Stimulated activated CD4-positive, alpha-beta T cell treated with anti-CD3 and anti-CD28 coated beads, Interleukin-12 subunit alpha, Interleukin-12 subunit beta, amount 100 ng/mL, for 4 hours (primary cell): ENCODE data around the gene SLC4A2.

Experiments
- DNase-seq: peaks from one replicate; pipeline ENCODE4 v3.0.0-alpha.2; 2020

The SLC4A2 gene

DNA sequence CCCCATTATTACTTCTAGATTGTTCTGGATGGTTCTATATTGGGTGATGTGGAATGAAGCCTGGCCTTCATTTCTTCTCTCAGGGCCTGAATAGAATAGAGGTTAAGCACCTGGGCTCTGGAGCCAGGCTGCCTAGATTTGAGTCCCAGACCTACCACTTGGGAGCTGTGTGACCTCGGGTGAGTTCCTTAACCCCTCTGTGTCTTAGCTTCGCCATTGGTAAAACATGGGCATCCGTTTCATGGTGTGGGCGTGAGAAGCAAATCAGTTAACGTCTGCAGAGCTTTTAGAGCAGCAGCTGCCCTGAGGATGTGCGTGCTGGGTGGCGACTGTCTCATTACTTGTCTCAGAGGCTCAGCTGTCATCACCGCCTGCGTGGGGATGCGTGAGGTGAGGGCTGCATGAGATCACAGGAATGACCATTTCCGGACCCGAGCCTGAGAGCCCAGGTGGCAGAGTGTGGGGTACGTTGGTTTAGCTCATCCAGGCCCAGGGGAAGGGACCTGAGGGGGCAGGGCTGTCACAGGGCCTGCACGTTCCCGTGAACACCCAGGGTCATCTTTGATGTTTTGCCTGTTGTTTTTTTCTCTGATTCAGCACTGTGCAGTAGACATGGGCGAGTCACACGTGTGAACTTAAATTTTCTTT is 36.6 kb downstream of the SLC4A2 start:
- DNase-seq = no peak

DNA sequence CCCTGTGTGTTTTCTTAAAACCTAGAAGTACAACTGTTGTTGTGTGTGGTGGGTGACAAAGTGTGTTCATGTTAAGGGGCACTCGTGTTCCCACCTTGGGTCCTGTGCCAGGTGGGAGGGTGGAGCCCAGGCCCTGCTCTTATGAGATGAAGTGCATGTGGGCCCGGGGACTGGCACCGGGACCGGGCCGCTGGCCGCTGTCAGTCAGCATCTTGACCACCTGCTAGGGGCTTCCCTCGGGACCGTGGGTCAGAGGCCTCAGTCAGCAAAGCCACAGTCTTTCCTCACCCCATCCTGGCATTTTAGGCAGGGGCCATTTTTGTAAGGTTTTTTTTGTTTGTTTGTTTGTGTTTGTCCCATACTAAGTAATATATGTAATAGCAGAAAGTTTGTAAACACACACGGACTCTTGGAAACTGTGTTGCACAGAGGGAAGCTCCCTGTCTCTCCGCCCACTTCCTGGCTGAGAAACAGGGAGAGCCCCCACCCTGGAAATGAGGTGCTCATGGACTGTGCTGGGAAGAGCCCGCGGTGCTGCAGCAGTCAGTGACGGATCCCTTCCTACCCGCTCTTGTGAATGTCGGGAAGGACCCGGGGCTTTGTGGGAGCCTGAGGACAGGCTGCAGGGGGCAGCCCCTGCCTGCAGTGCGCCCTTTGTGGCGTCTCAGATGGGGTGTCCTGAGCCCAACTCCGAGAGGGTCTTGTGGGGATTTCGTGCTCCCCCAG is 40.3 kb downstream of the SLC4A2 start:
- DNase-seq = no peak

DNA sequence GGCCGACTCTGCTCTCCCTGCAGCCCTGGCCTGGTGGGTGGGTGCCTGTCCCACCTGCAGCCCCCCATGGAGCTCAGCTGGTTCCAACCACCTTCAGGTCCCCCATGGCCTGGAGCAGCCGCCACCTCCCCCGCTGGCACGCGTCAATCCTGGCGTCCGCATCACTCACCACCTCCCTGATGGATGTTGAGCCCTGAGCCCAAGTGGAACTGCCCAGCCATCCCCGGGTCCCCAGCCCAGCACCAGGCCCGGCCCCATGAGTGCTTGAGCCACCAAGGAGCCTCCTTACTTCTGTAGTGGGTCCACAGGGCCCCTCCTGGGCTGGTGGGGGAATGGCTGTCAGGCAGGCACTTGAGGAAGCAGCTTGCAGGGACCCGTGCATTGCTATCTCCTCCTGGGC is 41.5 kb downstream of the SLC4A2 start:
- DNase-seq = no peak

DNA sequence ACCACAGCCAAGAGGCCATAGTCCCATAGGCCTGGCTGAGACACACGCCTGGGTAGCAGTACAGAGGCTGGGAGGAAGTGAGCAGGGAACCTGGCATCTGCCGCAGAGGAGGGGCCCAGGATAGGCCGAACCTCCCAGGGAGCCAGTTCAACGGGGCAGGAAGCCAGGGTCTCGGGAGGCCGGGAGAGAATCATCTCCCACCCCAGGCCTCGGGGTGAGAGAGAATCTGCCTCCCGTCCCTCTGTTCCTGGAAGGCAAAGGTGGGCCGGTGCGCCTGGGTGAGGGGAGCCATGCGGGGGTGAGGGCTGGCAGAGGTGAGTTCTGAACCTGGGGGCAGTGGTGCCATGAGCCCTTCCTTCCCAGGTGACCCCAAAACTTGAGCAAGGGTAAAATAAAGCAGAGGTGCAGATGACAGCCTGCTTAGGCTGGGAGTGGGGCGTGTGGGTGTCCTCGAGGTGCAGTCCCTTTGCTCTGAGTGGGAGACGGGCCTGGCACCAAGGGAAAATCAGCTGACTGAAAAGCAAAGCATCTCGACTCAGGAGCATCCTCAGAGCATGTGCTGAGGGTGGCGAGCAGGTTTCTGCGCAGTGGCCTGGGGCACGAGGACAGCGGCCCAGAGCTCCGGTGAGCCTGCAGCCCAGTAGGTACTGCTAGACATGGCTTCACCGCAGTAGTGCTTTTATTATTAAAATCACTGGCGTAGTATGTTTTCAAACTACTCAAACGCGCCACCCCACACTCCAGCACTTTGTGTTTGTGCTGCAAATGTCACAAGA is 42.4 kb downstream of the SLC4A2 start:
- DNase-seq = no peak

DNA sequence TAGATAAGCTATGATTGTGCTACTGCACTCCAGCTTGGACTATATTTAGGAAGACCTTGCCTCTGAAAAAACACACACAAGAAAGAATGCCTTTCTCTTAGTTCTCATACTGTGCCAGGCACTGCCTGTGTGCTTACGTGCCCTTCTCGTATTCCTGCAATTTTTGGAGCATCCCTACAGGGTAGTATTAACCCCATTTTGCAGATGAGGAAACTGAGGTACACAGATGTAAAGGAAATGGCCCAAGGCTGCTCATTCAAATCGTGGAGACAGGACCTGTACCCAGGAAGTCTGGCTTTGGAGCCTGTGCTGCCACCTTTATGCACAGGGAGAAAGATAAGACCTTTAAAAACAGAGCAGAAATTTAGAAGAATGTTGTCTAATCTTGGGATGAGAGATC is 43.6 kb downstream of the SLC4A2 start:
- no peak for DNase-seq

DNA sequence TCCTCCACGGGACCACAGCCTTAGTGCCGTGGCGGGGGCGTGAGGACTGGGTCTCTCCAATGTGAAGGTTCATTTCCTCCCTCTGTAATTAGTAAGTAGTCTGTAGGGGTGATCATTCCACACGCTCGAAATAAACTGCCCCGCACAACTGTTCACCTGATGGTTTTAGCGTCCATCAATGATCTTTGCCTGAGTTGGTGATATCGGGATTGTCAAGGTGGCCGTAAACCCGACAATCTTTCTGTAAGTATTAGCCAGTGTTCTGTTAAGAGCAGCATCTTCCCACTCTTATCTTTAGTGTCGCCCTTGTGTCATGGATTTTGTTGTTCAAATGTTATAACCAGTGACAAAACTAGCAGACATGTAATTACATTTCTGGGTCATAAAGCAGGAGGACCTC is 44.6 kb downstream of the SLC4A2 start:
- no peak for DNase-seq

DNA sequence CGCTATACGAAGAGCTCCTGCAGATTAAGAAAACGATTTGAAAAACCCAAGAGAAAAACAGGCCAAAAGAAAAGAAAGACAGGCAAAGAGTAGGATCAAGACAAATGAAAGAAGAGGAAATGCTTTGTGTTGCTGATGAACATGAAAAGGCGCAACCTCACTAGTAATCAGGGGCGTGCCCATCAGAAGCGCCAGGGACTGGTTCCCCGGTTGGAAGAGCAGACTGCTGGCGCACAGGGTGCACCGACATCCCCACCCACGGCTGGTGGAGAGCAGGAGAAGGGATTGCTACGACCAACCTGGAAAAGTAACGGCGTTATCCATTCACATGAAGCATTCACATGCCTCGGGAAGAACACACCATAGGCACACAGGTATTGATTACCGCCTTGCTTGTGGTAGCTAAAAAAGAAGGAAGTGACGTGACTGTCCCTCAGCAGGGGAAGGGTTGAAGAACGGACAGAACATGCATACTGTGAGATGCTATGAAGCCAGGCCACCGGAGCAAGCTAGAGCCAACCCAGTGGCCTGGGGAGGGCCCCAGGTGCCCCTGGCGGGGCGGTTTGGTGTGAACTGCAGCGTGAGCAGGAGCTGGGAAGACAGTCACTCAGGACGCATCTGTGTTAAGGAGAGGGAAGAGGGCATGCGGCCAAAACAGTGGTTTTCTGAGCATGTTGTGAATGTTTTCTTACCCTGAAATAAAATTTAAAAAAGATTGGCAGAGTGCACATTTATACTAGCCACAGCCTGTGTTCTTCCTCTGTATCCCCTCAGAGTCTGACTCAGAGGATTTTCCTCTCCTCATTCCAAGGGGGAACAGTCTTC is 45.2 kb downstream of the SLC4A2 start:
- no peak for DNase-seq

DNA sequence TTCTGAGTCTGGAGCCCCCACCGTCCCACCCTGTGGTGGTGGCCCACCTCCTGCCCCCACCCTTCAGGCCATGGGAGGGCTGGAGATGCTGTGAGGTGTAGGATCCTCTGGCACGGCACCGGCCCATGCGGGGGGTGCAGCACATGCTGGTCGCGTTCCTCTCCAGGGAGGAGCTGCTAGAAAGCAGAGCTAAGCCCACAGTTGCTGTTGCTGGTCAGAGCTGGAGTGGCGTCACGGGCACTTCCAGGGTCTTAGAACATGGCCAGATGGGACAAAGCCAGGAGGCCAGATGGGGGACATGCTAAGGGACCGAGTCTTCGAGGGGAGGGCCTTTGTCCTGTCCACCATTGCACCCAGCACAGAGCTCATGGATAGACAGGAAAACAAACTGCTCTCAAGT is 48.5 kb downstream of the SLC4A2 start:
- no peak for DNase-seq

DNA sequence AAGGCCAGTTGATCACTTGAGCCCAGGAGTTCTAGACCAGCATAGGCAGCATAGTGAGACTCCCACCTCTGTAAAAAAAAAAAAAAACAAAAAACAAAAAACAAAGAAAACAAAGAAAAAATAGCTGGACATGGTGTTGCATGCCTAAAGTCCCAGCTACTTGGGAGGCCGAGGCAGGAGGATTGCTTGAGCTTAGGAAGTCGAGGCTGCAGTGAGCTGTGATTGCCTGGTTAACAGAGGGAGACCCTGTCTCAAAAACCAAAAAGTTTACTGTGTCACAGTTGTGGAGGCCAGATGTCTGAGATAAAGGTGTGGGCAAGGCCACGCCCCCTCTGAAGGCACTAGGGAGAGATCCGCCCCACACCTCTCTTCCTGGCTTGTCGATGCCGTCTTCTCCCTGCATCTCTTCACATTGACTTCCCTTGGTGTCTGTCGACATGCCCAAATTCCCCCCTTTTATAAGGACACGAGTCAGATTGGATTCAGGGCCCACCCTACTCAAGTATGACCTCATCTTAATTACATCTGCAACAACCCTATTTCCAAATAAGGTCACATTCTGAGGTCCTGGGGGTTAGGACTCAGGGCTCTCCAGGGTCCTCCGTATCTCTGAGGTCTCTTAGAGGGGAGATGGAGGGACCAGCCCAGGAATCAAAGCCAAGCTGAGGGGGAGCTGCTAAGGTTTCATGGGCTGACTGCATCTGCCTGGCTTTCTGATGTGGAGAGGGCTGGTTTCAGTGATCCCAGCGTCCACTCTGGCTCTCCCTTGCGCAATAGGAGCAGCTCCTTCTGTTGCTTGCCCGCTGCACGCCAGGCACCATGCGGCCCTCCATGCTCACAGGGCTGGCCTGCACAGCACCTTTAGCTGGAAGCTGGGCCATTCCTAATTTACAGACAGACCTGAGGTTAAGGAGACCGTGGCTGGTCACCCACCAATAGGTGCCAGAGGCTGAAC is 50.0 kb downstream of the SLC4A2 start:
- no peak for DNase-seq

DNA sequence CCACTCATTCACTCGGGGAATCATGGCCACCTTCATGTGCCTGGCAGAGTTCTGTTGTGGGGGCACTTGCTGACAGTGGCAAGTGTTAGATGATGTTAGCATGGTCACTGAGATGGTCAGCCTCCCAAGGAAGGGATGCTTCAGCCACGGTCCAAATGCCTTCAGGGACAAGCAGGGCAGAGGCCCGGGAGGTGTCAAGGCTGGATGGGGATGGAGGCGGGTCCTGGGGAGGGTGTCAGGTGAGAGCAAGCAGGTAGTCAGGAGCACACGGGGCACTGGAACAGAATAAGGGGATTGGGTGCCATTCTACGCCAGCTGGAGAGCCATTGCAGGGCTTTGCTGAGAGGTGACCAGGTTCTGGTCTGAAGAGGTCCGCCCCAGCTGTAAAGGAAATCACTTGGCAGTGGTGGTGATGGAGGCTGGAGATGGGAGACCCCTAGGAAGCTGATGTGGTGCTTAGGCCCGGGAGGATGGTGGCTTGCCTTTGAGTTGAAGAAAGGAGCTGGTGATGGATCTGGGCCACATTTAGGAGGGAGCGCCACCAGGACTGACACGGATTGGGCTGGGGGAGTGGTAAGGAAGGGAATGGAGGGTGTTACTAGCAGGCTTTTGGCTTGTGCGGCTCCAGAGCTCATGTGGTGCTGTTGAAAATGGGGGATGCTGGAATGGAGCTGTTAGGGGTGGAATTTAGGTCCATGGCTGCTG is 51.0 kb downstream of the SLC4A2 start:
- no peak for DNase-seq

DNA sequence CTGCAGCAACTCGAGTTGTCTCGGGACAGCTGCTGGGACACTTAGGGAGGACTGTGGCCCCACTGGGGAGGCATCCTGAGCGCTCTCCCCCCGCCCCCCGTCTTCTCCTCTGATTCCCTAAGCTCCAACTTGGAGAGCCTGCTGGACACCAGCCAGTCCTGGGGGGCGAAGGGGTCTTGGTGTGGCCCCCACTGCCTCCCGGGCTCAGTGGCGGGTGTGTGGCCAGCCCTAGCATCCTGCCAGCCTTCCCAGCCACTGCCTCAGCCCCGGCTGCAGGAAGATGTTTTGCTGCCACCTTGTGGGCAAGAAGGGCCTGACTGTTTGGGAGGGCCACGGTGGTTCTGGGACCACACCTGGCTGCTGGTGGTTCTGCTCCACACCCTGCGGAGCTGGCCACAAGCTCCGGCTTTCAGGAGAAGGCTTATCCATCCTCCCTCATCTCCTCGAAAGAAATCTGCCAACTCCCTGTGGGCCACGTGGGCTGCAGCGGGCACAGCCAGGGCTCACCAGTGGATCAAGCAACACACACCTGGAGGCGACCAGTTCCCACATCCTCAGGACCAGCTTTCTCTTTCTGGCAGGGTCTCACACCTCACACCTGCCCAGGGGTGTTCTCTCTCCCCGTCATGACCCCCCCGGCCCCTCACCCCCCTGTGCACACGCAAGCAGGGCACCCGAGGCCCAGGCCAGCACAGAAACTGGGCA is 51.7 kb downstream of the SLC4A2 start:
- peak; percentile 72 for DNase-seq

DNA sequence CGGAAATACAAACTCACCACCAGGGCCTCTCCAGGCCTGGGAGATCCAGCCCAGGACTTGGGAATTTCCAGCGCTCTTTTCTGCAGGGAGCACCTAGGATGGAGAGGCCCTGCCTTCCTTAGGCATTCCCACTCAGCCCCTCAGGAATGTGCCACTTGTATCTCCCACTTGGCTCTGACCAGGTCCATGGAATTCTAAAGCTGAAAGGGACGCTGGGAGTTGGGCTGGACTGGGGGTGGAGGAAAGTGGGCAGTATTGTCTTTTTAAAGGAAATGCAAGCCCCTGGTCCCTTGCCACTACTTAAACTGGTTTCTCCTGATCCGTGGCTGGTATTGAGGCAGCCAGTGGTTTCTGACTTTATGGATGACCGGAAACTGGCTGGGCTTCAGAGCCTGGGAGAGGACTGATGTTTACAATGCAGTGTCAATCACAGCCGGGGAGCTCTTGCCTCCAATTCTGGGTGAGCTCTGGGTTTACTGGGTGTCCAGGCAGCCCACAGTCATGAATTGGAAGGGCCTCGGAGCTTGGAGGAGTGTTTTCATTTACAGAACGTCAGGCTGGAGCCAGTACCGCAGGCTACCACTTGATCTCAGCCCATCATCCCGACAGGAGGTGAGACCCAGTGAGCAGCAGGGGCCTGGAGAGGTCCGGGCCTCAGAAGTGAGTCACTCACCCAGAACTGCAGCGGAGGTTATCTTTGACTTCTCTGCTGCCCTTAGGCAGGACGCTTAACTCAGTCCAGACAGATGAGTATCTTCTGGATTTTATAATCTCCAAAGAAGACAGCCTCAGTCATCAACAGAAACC is 54.2 kb downstream of the SLC4A2 start:
- no peak for DNase-seq

DNA sequence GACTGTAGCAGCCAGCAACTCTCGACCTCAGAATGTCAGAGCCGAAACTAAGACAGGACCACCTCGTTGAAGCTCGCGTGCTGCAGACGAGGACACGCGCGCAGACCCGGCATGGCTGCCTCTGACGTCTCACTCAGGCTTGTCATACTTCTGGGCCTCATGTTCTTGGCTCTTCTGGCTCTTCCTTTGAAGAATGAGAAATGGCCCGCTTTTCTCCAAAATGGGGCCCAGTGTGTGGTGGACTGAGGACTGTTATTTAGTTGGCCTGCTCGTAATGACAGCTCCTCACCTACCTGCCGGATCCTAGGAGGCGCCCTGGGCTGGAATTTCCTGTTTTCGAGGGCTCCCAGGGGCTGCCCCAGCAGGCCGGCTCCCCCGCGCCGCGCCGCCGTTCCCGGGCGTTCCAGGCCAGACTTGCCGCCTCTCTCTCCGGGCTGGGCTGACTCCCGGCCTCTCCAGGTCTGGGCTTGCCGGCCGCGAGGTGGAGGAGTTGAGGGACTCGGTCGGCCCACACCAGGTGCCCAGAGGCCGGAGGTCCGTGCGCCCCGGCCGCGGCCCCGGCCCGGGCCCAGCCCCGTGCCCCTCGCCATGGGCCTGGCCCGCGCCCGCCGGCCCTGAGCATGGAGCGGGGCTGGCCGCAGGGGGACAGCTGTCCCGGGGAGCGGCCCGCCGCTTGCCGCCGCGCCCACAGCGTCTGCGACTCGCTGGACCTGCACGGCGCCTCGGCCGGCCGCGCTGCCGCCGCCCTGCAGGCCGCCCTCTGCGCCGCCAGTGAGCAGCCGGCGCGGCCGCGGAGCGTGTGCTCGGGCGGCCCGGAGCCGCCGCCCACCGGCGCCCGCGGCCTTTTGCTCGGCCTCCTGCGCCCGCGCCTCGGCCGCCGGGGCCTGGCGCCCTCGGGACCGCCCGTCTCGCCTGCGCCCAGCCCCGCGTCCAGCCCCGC is 55.0 kb downstream of the SLC4A2 start:
- DNase-seq = no peak

DNA sequence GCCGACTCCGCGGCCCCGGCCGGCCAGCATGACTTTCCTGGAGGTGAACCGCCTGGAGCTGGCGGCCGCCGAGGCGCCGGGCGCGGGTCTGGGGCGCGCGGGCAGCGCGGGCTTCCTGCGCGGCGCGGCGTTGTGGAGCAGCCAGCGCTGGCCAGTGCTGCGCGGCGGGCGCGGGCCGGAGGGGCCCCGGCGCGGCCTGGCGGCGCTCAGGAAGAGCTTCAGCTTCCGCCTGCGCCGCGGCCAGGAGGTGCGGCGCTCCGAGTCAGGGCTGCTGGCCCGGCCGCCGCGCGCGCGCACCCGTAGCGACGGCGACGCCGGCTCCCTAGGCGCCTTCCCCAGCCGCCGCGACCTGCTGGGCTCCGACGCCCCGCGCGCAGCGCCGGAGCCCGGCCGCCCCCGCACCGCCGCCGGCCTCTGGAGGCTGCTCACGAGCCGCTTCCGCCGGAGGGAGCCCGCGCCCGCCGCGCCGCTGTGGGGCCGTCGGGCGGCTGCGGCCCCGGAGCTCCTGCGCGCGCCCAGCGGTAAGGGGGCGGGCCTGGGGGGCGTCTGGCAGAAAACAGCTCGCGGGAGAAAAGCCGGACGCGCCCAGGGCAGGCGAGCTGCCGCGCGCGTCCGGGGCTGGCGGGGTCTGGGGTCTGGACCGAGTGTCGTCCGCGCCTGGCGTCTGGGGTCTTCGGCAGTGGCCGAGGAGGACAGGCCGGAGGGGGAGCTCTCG is 55.9 kb downstream of the SLC4A2 start:
- DNase-seq = peak; percentile 44

DNA sequence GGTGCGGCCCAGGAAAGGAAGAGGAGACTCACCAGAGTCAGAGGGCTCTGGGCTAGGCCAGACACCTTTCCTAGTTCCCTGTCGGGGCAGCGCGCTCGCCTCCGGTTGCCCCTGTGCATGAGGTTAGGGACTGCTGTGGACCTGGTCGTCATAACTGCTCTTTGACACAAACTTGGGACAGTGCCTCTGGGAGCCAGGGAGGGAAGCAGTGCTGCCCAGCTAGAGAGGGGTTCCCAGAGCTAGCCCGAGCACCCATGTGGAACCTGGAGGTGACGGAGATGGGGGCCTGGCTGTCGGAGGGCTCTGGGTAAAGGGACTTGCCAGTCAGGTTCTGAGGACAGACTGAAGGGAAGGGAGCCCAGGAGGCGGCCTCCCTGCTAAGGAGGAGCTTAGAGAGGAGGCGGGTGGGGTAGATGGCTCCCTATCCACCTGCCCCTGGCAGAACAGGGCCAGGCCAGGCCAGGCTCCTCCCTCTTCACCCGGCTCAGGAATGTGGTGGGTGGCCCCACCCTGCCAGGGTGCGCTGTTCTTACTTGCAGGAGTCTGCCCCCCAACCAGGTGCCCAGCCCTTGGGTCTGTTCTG is 56.5 kb downstream of the SLC4A2 start:
- DNase-seq = no peak

DNA sequence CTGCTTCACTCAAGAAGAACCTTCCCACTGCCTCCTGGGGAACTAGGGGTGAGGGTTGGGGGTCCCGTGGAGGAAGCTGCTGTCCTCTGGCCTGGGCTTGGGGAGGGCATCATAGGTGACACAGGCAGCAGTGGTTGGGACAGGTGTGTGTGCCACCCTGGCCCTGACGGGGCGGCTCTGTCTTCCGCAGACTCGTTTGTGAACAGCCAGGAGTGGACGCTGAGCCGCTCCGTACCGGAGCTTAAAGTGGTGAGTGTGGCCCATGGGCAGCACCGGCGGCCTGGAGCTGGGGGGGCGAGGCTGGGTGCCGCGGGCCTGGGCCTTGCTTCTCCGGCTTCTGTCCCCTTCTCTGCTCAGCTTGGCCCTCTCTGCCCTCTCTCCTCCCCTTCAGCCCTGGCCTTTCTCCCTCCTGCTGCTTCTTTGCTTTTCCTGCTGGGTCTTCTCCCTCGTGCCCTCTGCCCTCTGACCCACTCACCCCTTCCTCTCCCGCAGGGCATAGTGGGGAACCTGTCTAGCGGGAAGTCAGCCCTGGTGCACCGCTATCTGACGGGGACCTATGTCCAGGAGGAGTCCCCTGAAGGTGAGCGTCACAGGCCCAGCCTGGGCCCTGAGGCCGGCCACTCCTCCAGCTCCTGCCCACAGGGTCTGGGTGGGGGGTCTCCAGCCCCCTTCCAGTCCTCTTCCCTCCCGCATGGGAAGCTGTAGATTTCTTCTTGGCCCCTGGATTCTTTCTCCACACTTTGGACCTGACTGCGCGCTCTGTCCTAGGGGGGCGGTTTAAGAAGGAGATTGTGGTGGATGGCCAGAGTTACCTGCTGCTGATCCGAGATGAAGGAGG is 57.4 kb downstream of the SLC4A2 start:
- DNase-seq = no peak

DNA sequence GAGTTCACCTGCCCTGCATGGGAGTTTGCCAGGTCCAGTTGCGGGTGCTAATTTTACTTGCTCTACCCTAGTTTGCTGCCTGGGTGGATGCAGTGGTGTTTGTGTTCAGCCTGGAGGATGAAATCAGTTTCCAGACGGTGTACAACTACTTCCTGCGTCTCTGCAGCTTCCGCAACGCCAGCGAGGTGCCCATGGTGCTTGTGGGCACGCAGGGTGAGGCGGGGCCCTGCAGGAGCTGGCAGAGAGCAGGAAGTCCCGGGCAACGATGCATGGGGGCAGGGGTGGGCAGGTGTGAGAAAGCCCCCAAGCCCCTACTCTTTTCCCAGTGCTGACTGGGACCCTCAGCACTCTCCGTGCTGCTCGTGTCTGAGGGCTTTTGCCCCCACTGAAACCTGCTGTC is 58.2 kb downstream of the SLC4A2 start:
- no peak for DNase-seq
